ENCODE measurements around the gene PCLO. TPM values are rescaled to one million over a fixed set of nuclear protein-coding genes. Genes with fewer than 3 reads are reported as not detected.
A peak's percentile ranks its signal among the peaks of the same experiment; 100 is the strongest.

Gene PCLO
- total RNA-seq, 1 experiment from 2014 or later: 2.3 TPM

GRCh38 chr7:83077328-83077727 is 85.4 kb downstream of the PCLO start:
- POLR2A ChIA-PET: interaction anchor here (1.1 kb wide), 1 partner anchor 85 kb away, joined by 3 read pairs; the partner anchor contains the start of gene PCLO
- no peak for TF ChIP-seq CTCF (IDR thresholded peaks at IDR 0.05; ENCODE audit: unreplicated experiment)

GRCh38 chr7:83072576-83073517 is 89.8 kb downstream of the PCLO start:
- peak; percentile 5 for DNase-seq (ENCODE audit: unreplicated experiment)

More at GRCh38 chr7:83077328-83077727, 85.4 kb downstream of the PCLO start:
- Mint-ChIP-seq H3K27ac (ENCODE audit: low read depth, unreplicated experiment) (no peak overlapping the region), H3K4me1 (ENCODE audit: insufficient read depth, unreplicated experiment) (no peaks in the 10 kb centered on the region), H3K27me3 (ENCODE audit: insufficient read depth, unreplicated experiment) (no peaks in the 10 kb centered on the region), H3K9me3 (ENCODE audit: unreplicated experiment) (no peaks in the 10 kb centered on the region), H3K4me3 (ENCODE audit: unreplicated experiment) (no peak overlapping the region), H3K36me3 (ENCODE audit: insufficient read depth, unreplicated experiment) (no peaks in the 10 kb centered on the region)
- no peak for DNase-seq (ENCODE audit: unreplicated experiment)
- intact Hi-C loops (cut with micrococcal nuclease): loop anchor here (10.0 kb wide), 1 partner anchor 263 kb away; no protein-coding TSS in a partner anchor
- BruUV-seq (replicated peaks): no TSS peak
- CTCF ChIA-PET: no interaction called here

GRCh38 chr7:83065714-83066113 is 97.0 kb downstream of the PCLO start:
- Mint-ChIP-seq H3K27ac (ENCODE audit: low read depth, unreplicated experiment) (no peak overlapping the region), H3K27me3 (ENCODE audit: insufficient read depth, unreplicated experiment) (no peaks in the 10 kb centered on the region), H3K4me1 (ENCODE audit: insufficient read depth, unreplicated experiment) (no peaks in the 10 kb centered on the region), H3K9me3 (ENCODE audit: unreplicated experiment) (no peaks in the 10 kb centered on the region), H3K36me3 (ENCODE audit: insufficient read depth, unreplicated experiment) (no peaks in the 10 kb centered on the region), H3K4me3 (ENCODE audit: unreplicated experiment) (no peak overlapping the region)
- ChIA-PET POLR2A (no interaction called here), CTCF (no interaction called here)
- intact Hi-C loops (cut with micrococcal nuclease): no loop called here
- BruUV-seq (replicated peaks): no TSS peak
- no peak for TF ChIP-seq CTCF (IDR thresholded peaks at IDR 0.05; ENCODE audit: unreplicated experiment)
- DNase-seq (ENCODE audit: unreplicated experiment): no peak

More at GRCh38 chr7:83072576-83073517, 89.8 kb downstream of the PCLO start:
- no peaks in the 10 kb centered on the region for H3K9me3 Mint-ChIP-seq (ENCODE audit: unreplicated experiment)
- H3K36me3 Mint-ChIP-seq (ENCODE audit: insufficient read depth, unreplicated experiment): no peaks in the 10 kb centered on the region
- ChIA-PET CTCF (interaction anchor here (0.6 to 2.2 kb wide), 7 partner anchors 13 to 778 kb away, joined by 3 to 17 read pairs (median 4); no protein-coding TSS in a partner anchor), POLR2A (no interaction called here)
- intact Hi-C loops (cut with micrococcal nuclease): loop anchor here (10.0 kb wide), 1 partner anchor 258 kb away; no protein-coding TSS in a partner anchor
- H3K27ac Mint-ChIP-seq (ENCODE audit: low read depth, unreplicated experiment): no peak overlapping the region
- no peaks in the 10 kb centered on the region for H3K4me1 Mint-ChIP-seq (ENCODE audit: insufficient read depth, unreplicated experiment)
- no TSS peak for BruUV-seq (replicated peaks)
- H3K4me3 Mint-ChIP-seq (ENCODE audit: unreplicated experiment): no peak overlapping the region
- H3K27me3 Mint-ChIP-seq (ENCODE audit: insufficient read depth, unreplicated experiment): no peaks in the 10 kb centered on the region
- TF ChIP-seq CTCF (IDR thresholded peaks at IDR 0.05; ENCODE audit: unreplicated experiment): no peak

GRCh38 chr7:83060218-83060617 is 102.5 kb downstream of the PCLO start:
- no TSS peak for BruUV-seq (replicated peaks)
- CTCF ChIA-PET: interaction anchor here (1.2 kb wide), 1 partner anchor 12 kb away, joined by 4 read pairs; no protein-coding TSS in a partner anchor
- POLR2A ChIA-PET: interaction anchor here (1.6 kb wide), 1 partner anchor 19 kb away, joined by 3 read pairs; no protein-coding TSS in a partner anchor

More at GRCh38 chr7:83060218-83060617, 102.5 kb downstream of the PCLO start:
- Mint-ChIP-seq H3K4me3 (ENCODE audit: unreplicated experiment) (no peak overlapping the region), H3K9me3 (ENCODE audit: unreplicated experiment) (no peaks in the 10 kb centered on the region), H3K27me3 (ENCODE audit: insufficient read depth, unreplicated experiment) (no peaks in the 10 kb centered on the region), H3K27ac (ENCODE audit: low read depth, unreplicated experiment) (no peak overlapping the region), H3K4me1 (ENCODE audit: insufficient read depth, unreplicated experiment) (no peaks in the 10 kb centered on the region), H3K36me3 (ENCODE audit: insufficient read depth, unreplicated experiment) (no peaks in the 10 kb centered on the region)
- TF ChIP-seq CTCF (IDR thresholded peaks at IDR 0.05; ENCODE audit: unreplicated experiment): no peak
- no peak for DNase-seq (ENCODE audit: unreplicated experiment)
- intact Hi-C loops (cut with micrococcal nuclease): no loop called here

Measured in MCF 10A (cell line).